ENCODE data around the gene WNT8B. TPM values are rescaled to one million over a fixed set of nuclear protein-coding genes. Genes with fewer than 3 reads are reported as not detected.
A peak's percentile ranks its signal among the peaks of the same experiment; 100 is the strongest.

Gene WNT8B
- total RNA-seq, 1 donor from 2014 or later: 0.16 TPM

- Mint-ChIP-seq H3K9me3 (no peaks in the 10 kb centered on the region), H3K27me3 (no peaks in the 10 kb centered on the region), H3K4me1 (peaks cover 55% of the 10 kb centered on the region), H3K27ac (no peak overlapping the region), H3K36me3 (ENCODE audit: low read depth) (peaks cover 50% of the 10 kb centered on the region), H3K4me3 (no peak overlapping the region)
- DNase-seq: no peak
- intact Hi-C loops (cut with micrococcal nuclease): no loop called here
These were observed 52.8 kb downstream of the WNT8B start for GRCh38 chr10:100515612-100516011.

GRCh38 chr10:100516847-100517246, 54.0 kb downstream of the WNT8B start:
- Mint-ChIP-seq H3K9me3 (no peaks in the 10 kb centered on the region), H3K4me1 (peaks cover 44% of the 10 kb centered on the region), H3K27me3 (no peaks in the 10 kb centered on the region), H3K4me3 (no peak overlapping the region), H3K36me3 (ENCODE audit: low read depth) (peaks cover 51% of the 10 kb centered on the region), H3K27ac (peak overlapping the region; percentile 69)
- DNase-seq: no peak
- intact Hi-C loops (cut with micrococcal nuclease): no loop called here

- no peaks in the 10 kb centered on the region for H3K9me3 Mint-ChIP-seq
- no peak overlapping the region for H3K4me3 Mint-ChIP-seq
- peaks cover 34% of the 10 kb centered on the region for H3K4me1 Mint-ChIP-seq
- intact Hi-C loops (cut with micrococcal nuclease): loop anchor here (1.0 to 2.0 kb wide), 4 partner anchors 10 to 180 kb away; no protein-coding TSS in a partner anchor
- H3K27me3 Mint-ChIP-seq: no peaks in the 10 kb centered on the region
- peak overlapping the region; percentile 34 for H3K27ac Mint-ChIP-seq
- peaks cover 47% of the 10 kb centered on the region for H3K36me3 Mint-ChIP-seq (ENCODE audit: low read depth)
- DNase-seq: peak; percentile 92
These were observed 56.0 kb downstream of the WNT8B start for GRCh38 chr10:100518761-100519241.

GRCh38 chr10:100519311-100520051, 56.7 kb downstream of the WNT8B start, which contains the start of gene SEC31B:
Gene SEC31B (minus strand): TSS chr10:100519861. CDS start chr10:100516952, 2,909 bp downstream.
- H3K9me3 Mint-ChIP-seq: no peaks in the 10 kb centered on the region
- H3K27me3 Mint-ChIP-seq: no peaks in the 10 kb centered on the region
- peaks cover 46% of the 10 kb centered on the region for H3K36me3 Mint-ChIP-seq (ENCODE audit: low read depth)
- H3K27ac Mint-ChIP-seq: peak within 1 kb of the TSS; percentile 34
- H3K4me1 Mint-ChIP-seq: peaks cover 36% of the 10 kb centered on the region
- H3K4me3 Mint-ChIP-seq: no peak within 1 kb of the TSS
- intact Hi-C loops (cut with micrococcal nuclease): loop anchor here (2.0 kb wide), 1 partner anchor 37 kb away; no protein-coding TSS in a partner anchor
- DNase-seq: no peak

- H3K27me3 Mint-ChIP-seq: no peaks in the 10 kb centered on the region
- no peak for DNase-seq
- H3K36me3 Mint-ChIP-seq (ENCODE audit: low read depth): peaks cover 54% of the 10 kb centered on the region
- peaks cover 32% of the 10 kb centered on the region for H3K4me1 Mint-ChIP-seq
- no peak overlapping the region for H3K4me3 Mint-ChIP-seq
- no peak overlapping the region for H3K27ac Mint-ChIP-seq
- intact Hi-C loops (cut with micrococcal nuclease): no loop called here
- no peaks in the 10 kb centered on the region for H3K9me3 Mint-ChIP-seq
These were observed 58.0 kb downstream of the WNT8B start for GRCh38 chr10:100520811-100521210.

- DNase-seq: no peak
- Mint-ChIP-seq H3K36me3 (ENCODE audit: low read depth) (peaks cover 54% of the 10 kb centered on the region), H3K9me3 (no peaks in the 10 kb centered on the region), H3K27me3 (no peaks in the 10 kb centered on the region), H3K4me1 (peaks cover 30% of the 10 kb centered on the region), H3K4me3 (no peak overlapping the region), H3K27ac (peak overlapping the region; percentile 1)
- intact Hi-C loops (cut with micrococcal nuclease): no loop called here
These were observed 59.4 kb downstream of the WNT8B start for GRCh38 chr10:100522107-100522801.

- Mint-ChIP-seq H3K9me3 (no peaks in the 10 kb centered on the region), H3K36me3 (ENCODE audit: low read depth) (peaks cover 50% of the 10 kb centered on the region)
- intact Hi-C loops (cut with micrococcal nuclease): no loop called here
These were observed 60.1 kb downstream of the WNT8B start for GRCh38 chr10:100522945-100523344.

GRCh38 chr10:100524206-100524605, 61.4 kb downstream of the WNT8B start:
- no peaks in the 10 kb centered on the region for H3K9me3 Mint-ChIP-seq
- no peak for DNase-seq
- H3K4me1 Mint-ChIP-seq: peaks cover 24% of the 10 kb centered on the region
- no peaks in the 10 kb centered on the region for H3K27me3 Mint-ChIP-seq
- intact Hi-C loops (cut with micrococcal nuclease): no loop called here
- peaks cover 49% of the 10 kb centered on the region for H3K36me3 Mint-ChIP-seq (ENCODE audit: low read depth)
- no peak overlapping the region for H3K4me3 Mint-ChIP-seq
- H3K27ac Mint-ChIP-seq: no peak overlapping the region

More at GRCh38 chr10:100522945-100523344, 60.1 kb downstream of the WNT8B start:
- H3K4me3 Mint-ChIP-seq: no peak overlapping the region
- H3K4me1 Mint-ChIP-seq: peaks cover 29% of the 10 kb centered on the region
- no peak for DNase-seq
- no peak overlapping the region for H3K27ac Mint-ChIP-seq
- no peaks in the 10 kb centered on the region for H3K27me3 Mint-ChIP-seq

- Mint-ChIP-seq H3K9me3 (no peaks in the 10 kb centered on the region), H3K4me3 (no peak overlapping the region), H3K4me1 (peaks cover 24% of the 10 kb centered on the region), H3K27me3 (no peaks in the 10 kb centered on the region), H3K27ac (no peak overlapping the region), H3K36me3 (ENCODE audit: low read depth) (peaks cover 50% of the 10 kb centered on the region)
- intact Hi-C loops (cut with micrococcal nuclease): loop anchor here (5.0 kb wide), 1 partner anchor 152 kb away; no protein-coding TSS in a partner anchor
- no peak for DNase-seq
These were observed 61.8 kb downstream of the WNT8B start for GRCh38 chr10:100524638-100525037.

- DNase-seq: peak; percentile 71
- Mint-ChIP-seq H3K36me3 (ENCODE audit: low read depth) (peaks cover 42% of the 10 kb centered on the region), H3K9me3 (no peaks in the 10 kb centered on the region), H3K4me3 (peak overlapping the region; percentile 87), H3K27ac (peak overlapping the region; percentile 91), H3K4me1 (peaks cover 30% of the 10 kb centered on the region), H3K27me3 (no peaks in the 10 kb centered on the region)
- intact Hi-C loops (cut with micrococcal nuclease): loop anchor here (1.0 to 5.0 kb wide), 4 partner anchors 17 to 342 kb away; partner anchors contain the start of genes BLOC1S2 and ERLIN1
These were observed 65.5 kb downstream of the WNT8B start for GRCh38 chr10:100528123-100528886.

- intact Hi-C loops (cut with micrococcal nuclease): loop anchor here (1.0 to 5.0 kb wide), 4 partner anchors 18 to 342 kb away; partner anchors contain the start of genes BLOC1S2 and ERLIN1
- peak overlapping the region; percentile 91 for H3K27ac Mint-ChIP-seq
- no peaks in the 10 kb centered on the region for H3K27me3 Mint-ChIP-seq
- peaks cover 27% of the 10 kb centered on the region for H3K4me1 Mint-ChIP-seq
- H3K36me3 Mint-ChIP-seq (ENCODE audit: low read depth): peaks cover 35% of the 10 kb centered on the region
- DNase-seq: no peak
- H3K4me3 Mint-ChIP-seq: peak overlapping the region; percentile 87
- no peaks in the 10 kb centered on the region for H3K9me3 Mint-ChIP-seq
These were observed 66.2 kb downstream of the WNT8B start for GRCh38 chr10:100528921-100529474.

- Mint-ChIP-seq H3K4me3 (peak within 1 kb of the TSS; percentile 87), H3K27me3 (no peaks in the 10 kb centered on the region), H3K4me1 (peaks cover 28% of the 10 kb centered on the region), H3K36me3 (ENCODE audit: low read depth) (peaks cover 31% of the 10 kb centered on the region), H3K27ac (peak within 1 kb of the TSS; percentile 91), H3K9me3 (no peaks in the 10 kb centered on the region)
- intact Hi-C loops (cut with micrococcal nuclease): loop anchor here (2.0 to 10.0 kb wide), 4 partner anchors 157 to 1285 kb away; partner anchors contain the start of genes BLOC1S2, ERLIN1 and OGA
- peak; percentile 97 for DNase-seq
These were observed 66.9 kb downstream of the WNT8B start, which contains the start of gene NDUFB8 for GRCh38 chr10:100529475-100530298. Gene NDUFB8 (minus strand): TSS chr10:100529871. CDS start chr10:100529851, 20 bp downstream.
